HCT116 (cell line): Measurements from ENCODE around the gene LAD1. TPM values are rescaled to one million over a fixed set of nuclear protein-coding genes. Genes with fewer than 3 reads are reported as not detected.

Experiments used
- ATAC-seq: fragments of 200-7000 bp; cut with Tn5 transposase; 2 replicates; pipeline ENCODE4 v1.9.1; 2020; ENCODE audit warnings: mild to moderate bottlenecking, moderate library complexity
- BruUV-seq: library from RNA; stranded (reverse); fragments of 400-500 nt; replicated peaks from 2 replicates; lab custom pipeline; 2021; lab: Mats Ljungman, UMichigan
- CTCF ChIA-PET: fragments of 300-600 bp; sonication (Branson Sonifier 250); formaldehyde crosslinking; loops from one replicate; lab custom pipeline; 2021; ENCODE audit warnings: antibody characterized with exemption; lab: Charles Lee
- POLR2A ChIA-PET: fragments of 300-600, 350-600 bp; sonication (Branson Sonifier 250); formaldehyde crosslinking; loops from one replicate; lab custom pipeline; 2021; ENCODE audit warnings: antibody characterized with exemption; lab: Charles Lee
- RAD21 ChIA-PET, 2 experiments: fragments of 300-600 bp; sonication (Branson Sonifier 250); formaldehyde crosslinking; loops; one replicate each; lab custom pipeline; 2023; ENCODE audit warnings: low total read pairs in 2 of 2; ENCODE audit not compliant: uncharacterized antibody in 2 of 2, unreplicated experiment in 2 of 2, low non-redundant PET in 1 of 2; lab: Charles Lee
- DNase-seq: peaks from one replicate; pipeline ENCODE4 v3.0.0-alpha.2; 2010; ENCODE audit warnings: low read depth, low spot score
- H2AFZ ChIP-seq: fragments of 200-600 bp; shearing (Covaris generic), sonication (generic); 2 replicates; pipeline ENCODE4 v1.6.1; 2017; ENCODE audit warnings: low read depth, mixed run types, mixed read lengths, antibody characterized with exemption, low read length; ENCODE audit not compliant: poor library complexity, severe bottlenecking
- H3K27ac ChIP-seq: 2 replicates; pipeline ENCODE4 v1.5.1; 2012; ENCODE audit warnings: low read depth, low read length
- H3K27me3 ChIP-seq: fragments of 200-600 bp; sonication (generic); 2 replicates; pipeline ENCODE4 v1.6.1; 2016; ENCODE audit warnings: mixed run types, low read length, mixed read lengths; ENCODE audit not compliant: insufficient read depth
- H3K36me3 ChIP-seq, 2 experiments: fragments of 200-500 bp in 1 of 2; fragments of 200-600 bp in 1 of 2; sonication (Bioruptor generic) in 1 of 2; sonication (generic) in 1 of 2; 2 replicates each; pipeline versions ENCODE4 v1.5.1 to v1.6.1; 2014 to 2016; ENCODE audit warnings: low read length in 2 of 2, inconsistent platforms in 1 of 2, mixed read lengths in 1 of 2, mixed run types in 1 of 2; ENCODE audit not compliant: insufficient read depth in 2 of 2, control insufficient read depth in 1 of 2
- H3K4me1 ChIP-seq, 2 experiments: fragments of 200-600 bp in 1 of 2; sonication (generic) in 1 of 2; 2 replicates each; pipeline versions ENCODE4 v1.5.1 to v1.6.1; 2012 to 2017; ENCODE audit warnings: low read length in 2 of 2, inconsistent platforms in 1 of 2, mild to moderate bottlenecking in 1 of 2, mixed read lengths in 1 of 2, mixed run types in 1 of 2, moderate library complexity in 1 of 2; ENCODE audit not compliant: insufficient read depth in 2 of 2, control insufficient read depth in 1 of 2
- H3K4me2 ChIP-seq: fragments of 200-600 bp; sonication (generic); 2 replicates; pipeline ENCODE4 v1.6.1; 2017; ENCODE audit warnings: mixed run types, low read length, mixed read lengths
- H3K4me3 ChIP-seq, 2 experiments: fragments of 200-600 bp in 1 of 2; sonication (generic) in 1 of 2; replicated peaks in 1 of 2; 2 replicates each; pipeline ENCODE4 v1.5.1; 2011 to 2016; ENCODE audit warnings: low read length in 2 of 2, control low read depth in 1 of 2, low read depth in 1 of 2, mild to moderate bottlenecking in 1 of 2, mixed read lengths in 1 of 2, mixed run types in 1 of 2
- H3K79me2 ChIP-seq: fragments of 200-600 bp; sonication (generic); 2 replicates; pipeline ENCODE4 v1.6.1; 2017; ENCODE audit warnings: mild to moderate bottlenecking, mixed run types, low read length, moderate library complexity, mixed read lengths; ENCODE audit not compliant: insufficient read depth
- H3K9ac ChIP-seq: fragments of 200-600 bp; sonication (generic); 2 replicates; pipeline ENCODE4 v1.6.1; 2016; ENCODE audit warnings: low read length, mixed read lengths
- H3K9me2 ChIP-seq: fragments of 200-600 bp; sonication (generic), shearing (Covaris generic); 2 replicates; pipeline ENCODE4 v1.6.1; 2017; ENCODE audit warnings: mixed run types, mild to moderate bottlenecking, moderate library complexity; ENCODE audit not compliant: insufficient read depth
- H3K9me3 ChIP-seq, 2 experiments: fragments of 200-500 bp in 1 of 2; fragments of 200-600 bp in 1 of 2; sonication (Bioruptor generic) in 1 of 2; sonication (generic) in 1 of 2; 2 replicates each; pipeline ENCODE4 v1.6.1; 2014 to 2017; ENCODE audit warnings: low read length in 2 of 2, mixed read lengths in 2 of 2, inconsistent platforms in 1 of 2, low read depth in 1 of 2, mild to moderate bottlenecking in 1 of 2, mixed run types in 1 of 2, moderate library complexity in 1 of 2; ENCODE audit not compliant: control insufficient read depth in 1 of 2, insufficient read depth in 1 of 2
- H4K20me1 ChIP-seq: fragments of 200-600 bp; sonication (generic), shearing (Covaris generic); 2 replicates; pipeline ENCODE4 v1.6.1; 2017; ENCODE audit warnings: mixed run types, mild to moderate bottlenecking, moderate library complexity; ENCODE audit not compliant: insufficient read depth
- EZH2phosphoT487 ChIP-seq: fragments of 200-600 bp; IDR thresholded peaks from 2 replicates; pipeline ENCODE4 v1.6.1; 2018; ENCODE audit warnings: antibody characterized with exemption, borderline replicate concordance
- POLR2AphosphoS5 ChIP-seq: IDR thresholded peaks from 2 replicates; pipeline ENCODE4 v1.6.1; 2011; ENCODE audit warnings: mild to moderate bottlenecking, low read depth, low read length, moderate library complexity
- REST ChIP-seq: IDR thresholded peaks from 2 replicates; pipeline ENCODE4 v1.6.1; 2012; ENCODE audit warnings: low read depth
- intact Hi-C: fragments of 100-400 bp; cut with micrococcal nuclease; formaldehyde crosslinking; loops from 2 replicates; pipeline ENCODE4 v1.10.0; 2022
- total RNA-seq: library from RNA; stranded (reverse); gene quantifications from one replicate; pipeline ENCODE4 v1.2.1, GENCODE V29; 2021; ENCODE audit not compliant: unreplicated experiment

Gene LAD1
- total RNA-seq, 1 experiment from 2014 or later, result 56.1 TPM

GRCh38 chr1:201379733-201380242 lies 19.3 kb downstream of the LAD1 start:
- Histone ChIP-seq H3K9me2 (no peaks in the 10 kb centered on the region), H2AFZ (no peak overlapping the region), H3K79me2 (no peaks in the 10 kb centered on the region), H3K9ac (no peak overlapping the region), H4K20me1 (no peaks in the 10 kb centered on the region; the same call in 1 of the 2 replicates), H3K9me3 (no peaks in the 10 kb centered on the region), H3K4me1 (peaks cover 5 to 25% of the 10 kb centered on the region in 2 experiments; a peak in 3 of 4 replicates), H3K4me3 (no peak overlapping the region), H3K4me2 (no peak overlapping the region), H3K36me3 (peaks cover 0 to 18% of the 10 kb centered on the region in 2 experiments; a peak in 2 of 4 replicates), H3K27me3 (no peaks in the 10 kb centered on the region; the same call in 1 of the 2 replicates), H3K27ac (no peak overlapping the region)
- intact Hi-C loops, result no loop called here
- RAD21 ChIA-PET, result no interaction called here
- BruUV-seq, result no TSS peak
- DNase-seq, result no peak
- no peak for TF ChIP-seq REST
- peak; percentile 13; the same call in 1 of the 2 replicates for TF ChIP-seq POLR2AphosphoS5
- CTCF ChIA-PET, result no interaction called here
- POLR2A ChIA-PET, result no interaction called here
- ATAC-seq, result no peak

GRCh38 chr1:201378804-201379203 lies 20.3 kb downstream of the LAD1 start:
- POLR2A ChIA-PET, result no interaction called here

More at GRCh38 chr1:201378804-201379203, 20.3 kb downstream of the LAD1 start:
- Histone ChIP-seq H3K79me2 (no peaks in the 10 kb centered on the region), H3K4me2 (no peak overlapping the region), H3K9me2 (no peaks in the 10 kb centered on the region), H4K20me1 (no peaks in the 10 kb centered on the region), H3K27ac (no peak overlapping the region), H3K9me3 (no peaks in the 10 kb centered on the region), H3K9ac (no peak overlapping the region), H3K4me1 (peaks cover 5 to 25% of the 10 kb centered on the region in 2 experiments; a peak in 3 of 4 replicates), H3K27me3 (no peaks in the 10 kb centered on the region; the same call in 1 of the 2 replicates), H2AFZ (no peak overlapping the region), H3K4me3 (no peak overlapping the region), H3K36me3 (peaks cover 0 to 8% of the 10 kb centered on the region in 2 experiments; a peak in 1 of 4 replicates)
- no peak for TF ChIP-seq EZH2phosphoT487
- no peak for TF ChIP-seq REST
- ATAC-seq, result no peak
- RAD21 ChIA-PET, result no interaction called here
- CTCF ChIA-PET, result interaction anchor here (1.0 kb wide), 1 partner anchor 27 kb away, joined by 3 read pairs; no protein-coding TSS in a partner anchor
- no TSS peak for BruUV-seq
- no peak for DNase-seq
- intact Hi-C loops, result no loop called here
